Measurements from ENCODE around the gene NBPF11.
"Not testable (repeated sequence)": the region's sequence is repeated elsewhere in the genome, so short reads cannot be mapped to it uniquely, and the experiment has no call there.

DNA sequence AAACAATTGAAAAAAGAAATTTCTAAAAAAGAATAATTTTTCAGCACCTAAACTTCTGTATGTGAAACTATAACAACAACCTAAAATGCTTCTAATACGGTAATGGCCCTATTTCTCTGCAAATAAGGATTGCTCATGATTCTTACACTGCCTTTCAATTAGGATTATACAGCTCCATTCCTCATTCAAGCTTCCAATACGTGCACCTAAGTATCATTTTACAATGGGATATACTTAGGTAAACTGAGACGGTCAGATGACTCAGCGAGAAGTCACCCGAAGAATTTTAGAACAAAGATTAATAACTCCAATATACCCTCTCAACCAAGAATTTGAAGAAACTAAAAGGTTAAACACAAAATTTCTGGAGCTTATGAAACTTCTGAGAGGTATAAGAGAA is 83.9 kb downstream of the NBPF11 start:
- not testable (repeated sequence) for TF ChIP-seq POLR2A (IDR thresholded peaks at IDR 0.05; ENCODE audit: extremely low read depth, insufficient read length); MYC (IDR thresholded peaks at IDR 0.05; ENCODE audit: low read depth, low read length)
- TF ChIP-seq, protein P1, sequence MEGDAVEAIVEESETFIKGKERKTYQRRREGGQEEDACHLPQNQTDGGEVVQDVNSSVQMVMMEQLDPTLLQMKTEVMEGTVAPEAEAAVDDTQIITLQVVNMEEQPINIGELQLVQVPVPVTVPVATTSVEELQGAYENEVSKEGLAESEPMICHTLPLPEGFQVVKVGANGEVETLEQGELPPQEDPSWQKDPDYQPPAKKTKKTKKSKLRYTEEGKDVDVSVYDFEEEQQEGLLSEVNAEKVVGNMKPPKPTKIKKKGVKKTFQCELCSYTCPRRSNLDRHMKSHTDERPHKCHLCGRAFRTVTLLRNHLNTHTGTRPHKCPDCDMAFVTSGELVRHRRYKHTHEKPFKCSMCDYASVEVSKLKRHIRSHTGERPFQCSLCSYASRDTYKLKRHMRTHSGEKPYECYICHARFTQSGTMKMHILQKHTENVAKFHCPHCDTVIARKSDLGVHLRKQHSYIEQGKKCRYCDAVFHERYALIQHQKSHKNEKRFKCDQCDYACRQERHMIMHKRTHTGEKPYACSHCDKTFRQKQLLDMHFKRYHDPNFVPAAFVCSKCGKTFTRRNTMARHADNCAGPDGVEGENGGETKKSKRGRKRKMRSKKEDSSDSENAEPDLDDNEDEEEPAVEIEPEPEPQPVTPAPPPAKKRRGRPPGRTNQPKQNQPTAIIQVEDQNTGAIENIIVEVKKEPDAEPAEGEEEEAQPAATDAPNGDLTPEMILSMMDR (IDR thresholded peaks at IDR 0.05; ENCODE audit: low read depth, low read length), result not testable (repeated sequence)
- TF ChIP-seq, protein P2, sequence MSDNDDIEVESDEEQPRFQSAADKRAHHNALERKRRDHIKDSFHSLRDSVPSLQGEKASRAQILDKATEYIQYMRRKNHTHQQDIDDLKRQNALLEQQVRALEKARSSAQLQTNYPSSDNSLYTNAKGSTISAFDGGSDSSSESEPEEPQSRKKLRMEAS (IDR thresholded peaks at IDR 0.05; ENCODE audit: low read depth, low read length), result not testable (repeated sequence)

All from NB4 (cell line).